GM21381 (cell line): ENCODE data around the gene HTRA2.
"Not testable (repeated sequence)": the region's sequence is repeated elsewhere in the genome, so short reads cannot be mapped to it uniquely, and the experiment has no call there.

ENCODE experiments used
- ATAC-seq: cut with Tn5 transposase; IDR thresholded peaks from one replicate; pipeline ENCODE4 v1.9.1; 2021; ENCODE audit warnings: mild to moderate bottlenecking, moderate library complexity; ENCODE audit not compliant: unreplicated experiment

Gene HTRA2

GRCh38 chr2:74556831-74557370, 27.2 kb downstream of the HTRA2 start:
- no peak for ATAC-seq

GRCh38 chr2:74558284-74559230, 28.8 kb downstream of the HTRA2 start:
- ATAC-seq, result no peak

- no peak for ATAC-seq
These were observed 30.2 kb downstream of the HTRA2 start for GRCh38 chr2:74559912-74560311.

GRCh38 chr2:74560591-74560990, 30.9 kb downstream of the HTRA2 start:
- no peak for ATAC-seq

GRCh38 chr2:74561022-74561421, 31.3 kb downstream of the HTRA2 start:
- not testable (repeated sequence) for ATAC-seq

- no peak for ATAC-seq
These were observed 32.5 kb downstream of the HTRA2 start for GRCh38 chr2:74562126-74562775.

- no peak for ATAC-seq
These were observed 34.5 kb downstream of the HTRA2 start for GRCh38 chr2:74564222-74564621.

GRCh38 chr2:74566076-74566753, 36.5 kb downstream of the HTRA2 start:
- no peak for ATAC-seq

- no peak for ATAC-seq
These were observed 37.0 kb downstream of the HTRA2 start for GRCh38 chr2:74566754-74567085.

GRCh38 chr2:74567881-74568280, 38.1 kb downstream of the HTRA2 start:
- ATAC-seq, result no peak

GRCh38 chr2:74569686-74570085, 40.0 kb downstream of the HTRA2 start:
- ATAC-seq, result no peak

- ATAC-seq, result peak; percentile 68
These were observed 41.3 kb downstream of the HTRA2 start for GRCh38 chr2:74571058-74571457.

GRCh38 chr2:74572178-74572925, 42.6 kb downstream of the HTRA2 start:
- ATAC-seq, result no peak

GRCh38 chr2:74573747-74574562, 44.2 kb downstream of the HTRA2 start:
- ATAC-seq, result peak; percentile 48

- no peak for ATAC-seq
These were observed 45.6 kb downstream of the HTRA2 start for GRCh38 chr2:74575320-74575719.

GRCh38 chr2:74576211-74576862, 46.6 kb downstream of the HTRA2 start:
- ATAC-seq, result no peak

GRCh38 chr2:74576863-74577229, 47.1 kb downstream of the HTRA2 start:
- no peak for ATAC-seq

- ATAC-seq, result peak; percentile 31
These were observed 47.7 kb downstream of the HTRA2 start for GRCh38 chr2:74577448-74577847.

- no peak for ATAC-seq
These were observed 48.7 kb downstream of the HTRA2 start for GRCh38 chr2:74578408-74578807.
